ENCODE data around the gene ATP10B. TPM values are rescaled to one million over a fixed set of nuclear protein-coding genes. Genes with fewer than 3 reads are reported as not detected.

Gene ATP10B
- total RNA-seq, 1 donor from 2014 or later, result not detected

- intact Hi-C loops (cut with micrococcal nuclease), result no loop called here
- TF ChIP-seq, protein P1, sequence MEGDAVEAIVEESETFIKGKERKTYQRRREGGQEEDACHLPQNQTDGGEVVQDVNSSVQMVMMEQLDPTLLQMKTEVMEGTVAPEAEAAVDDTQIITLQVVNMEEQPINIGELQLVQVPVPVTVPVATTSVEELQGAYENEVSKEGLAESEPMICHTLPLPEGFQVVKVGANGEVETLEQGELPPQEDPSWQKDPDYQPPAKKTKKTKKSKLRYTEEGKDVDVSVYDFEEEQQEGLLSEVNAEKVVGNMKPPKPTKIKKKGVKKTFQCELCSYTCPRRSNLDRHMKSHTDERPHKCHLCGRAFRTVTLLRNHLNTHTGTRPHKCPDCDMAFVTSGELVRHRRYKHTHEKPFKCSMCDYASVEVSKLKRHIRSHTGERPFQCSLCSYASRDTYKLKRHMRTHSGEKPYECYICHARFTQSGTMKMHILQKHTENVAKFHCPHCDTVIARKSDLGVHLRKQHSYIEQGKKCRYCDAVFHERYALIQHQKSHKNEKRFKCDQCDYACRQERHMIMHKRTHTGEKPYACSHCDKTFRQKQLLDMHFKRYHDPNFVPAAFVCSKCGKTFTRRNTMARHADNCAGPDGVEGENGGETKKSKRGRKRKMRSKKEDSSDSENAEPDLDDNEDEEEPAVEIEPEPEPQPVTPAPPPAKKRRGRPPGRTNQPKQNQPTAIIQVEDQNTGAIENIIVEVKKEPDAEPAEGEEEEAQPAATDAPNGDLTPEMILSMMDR (IDR thresholded peaks at IDR 0.05; ENCODE audit: borderline replicate concordance), result no peak
- peaks cover 4% of the 10 kb centered on the region for H3K27me3 ChIP-seq (ENCODE audit: low read depth)
- H3K9me3 ChIP-seq (replicated peaks), result no peaks in the 10 kb centered on the region
- no peak overlapping the region for H3K27ac ChIP-seq (replicated peaks)
- H3K36me3 ChIP-seq, result no peaks in the 10 kb centered on the region
- no peak overlapping the region for H3K4me3 ChIP-seq
- DNase-seq, result no peak
- no peaks in the 10 kb centered on the region for H3K4me1 ChIP-seq
These were observed 235.1 kb downstream of the ATP10B start for GRCh38 chr5:160616712-160617497.

DNA sequence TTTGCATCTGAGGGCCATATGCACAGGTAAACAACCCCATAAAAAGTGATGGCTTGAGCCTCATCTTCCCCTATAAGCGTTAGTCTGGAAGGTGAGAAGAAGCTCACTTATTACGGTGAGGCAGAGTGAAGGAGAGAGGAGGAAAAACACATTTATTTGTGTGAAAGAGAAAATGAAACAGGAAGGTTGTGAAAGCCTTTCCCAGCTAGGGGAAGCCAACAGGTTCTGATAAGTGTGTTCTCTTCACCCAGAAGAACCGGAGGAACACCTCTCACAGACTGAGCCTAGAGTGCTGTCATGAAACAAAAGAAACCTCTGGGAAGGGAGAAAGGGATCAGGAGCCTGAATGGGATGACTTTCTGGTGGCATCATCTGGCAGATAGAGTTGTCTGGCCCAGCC, 237.9 kb downstream of the ATP10B start:
- no peak for DNase-seq
- intact Hi-C loops (cut with micrococcal nuclease), result no loop called here
- TF ChIP-seq, protein P1 (IDR thresholded peaks at IDR 0.05; ENCODE audit: borderline replicate concordance), result no peak

GRCh38 chr5:160605266-160605665, 246.7 kb downstream of the ATP10B start:
- H3K4me3 ChIP-seq, result no peak overlapping the region
- TF ChIP-seq, protein P1 (IDR thresholded peaks at IDR 0.05; ENCODE audit: borderline replicate concordance), result no peak
- H3K4me1 ChIP-seq, result no peaks in the 10 kb centered on the region
- DNase-seq, result no peak
- H3K27me3 ChIP-seq (ENCODE audit: low read depth), result no peaks in the 10 kb centered on the region
- no peak overlapping the region for H3K27ac ChIP-seq (replicated peaks)
- intact Hi-C loops (cut with micrococcal nuclease), result no loop called here
- no peaks in the 10 kb centered on the region for H3K36me3 ChIP-seq
- peaks cover 7% of the 10 kb centered on the region for H3K9me3 ChIP-seq (replicated peaks)

More for the DNA sequence above, 237.9 kb downstream of the ATP10B start:
- no peaks in the 10 kb centered on the region for H3K4me1 ChIP-seq
- H3K9me3 ChIP-seq (replicated peaks), result peaks cover 8% of the 10 kb centered on the region
- no peaks in the 10 kb centered on the region for H3K36me3 ChIP-seq
- H3K27me3 ChIP-seq (ENCODE audit: low read depth), result peaks cover 4% of the 10 kb centered on the region
- no peak overlapping the region for H3K27ac ChIP-seq (replicated peaks)
- no peak overlapping the region for H3K4me3 ChIP-seq

GRCh38 chr5:160604484-160604883, 247.5 kb downstream of the ATP10B start:
- Histone ChIP-seq H3K9me3 (replicated peaks) (no peaks in the 10 kb centered on the region), H3K4me1 (no peaks in the 10 kb centered on the region), H3K27me3 (ENCODE audit: low read depth) (no peaks in the 10 kb centered on the region), H3K27ac (replicated peaks) (no peak overlapping the region), H3K36me3 (no peaks in the 10 kb centered on the region), H3K4me3 (no peak overlapping the region)
- intact Hi-C loops (cut with micrococcal nuclease), result no loop called here
- no peak for DNase-seq
- TF ChIP-seq, protein P1 (IDR thresholded peaks at IDR 0.05; ENCODE audit: borderline replicate concordance), result no peak

DNA sequence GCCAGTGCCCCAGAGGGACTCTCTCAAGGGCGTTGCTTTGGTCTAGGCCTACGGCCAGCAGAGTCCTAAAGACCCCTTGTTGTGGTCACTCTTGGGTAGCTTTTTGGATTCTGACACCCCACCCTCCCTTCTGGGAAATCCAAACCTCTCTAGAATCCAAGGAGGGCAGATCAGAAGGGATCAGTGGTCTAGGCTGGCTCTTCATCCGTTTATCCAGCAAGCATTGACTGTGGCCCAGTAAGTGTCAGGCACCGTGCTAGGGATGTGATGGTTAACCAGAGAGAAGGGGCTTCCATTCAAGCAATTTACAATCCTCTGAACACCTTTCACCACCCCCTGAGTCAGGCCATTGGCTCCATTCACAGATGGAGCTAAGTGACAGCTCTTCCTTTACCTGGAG, 249.3 kb downstream of the ATP10B start:
- no peaks in the 10 kb centered on the region for H3K36me3 ChIP-seq
- intact Hi-C loops (cut with micrococcal nuclease), result no loop called here
- TF ChIP-seq, protein P1 (IDR thresholded peaks at IDR 0.05; ENCODE audit: borderline replicate concordance), result no peak

More for the DNA sequence above, 249.3 kb downstream of the ATP10B start:
- H3K9me3 ChIP-seq (replicated peaks), result no peaks in the 10 kb centered on the region
- H3K27me3 ChIP-seq (ENCODE audit: low read depth), result no peaks in the 10 kb centered on the region
- no peaks in the 10 kb centered on the region for H3K4me1 ChIP-seq
- no peak overlapping the region for H3K4me3 ChIP-seq
- DNase-seq, result no peak
- H3K27ac ChIP-seq (replicated peaks), result no peak overlapping the region
